Measurements from ENCODE around the gene LIME1. TPM values are rescaled to one million over a fixed set of nuclear protein-coding genes. Genes with fewer than 3 reads are reported as not detected.

The LIME1 gene
- total and polyA plus RNA-seq, 2 of the 8 experiments (the other 6 are each of a cell fraction or from before 2014, with no cell fraction given) = 4.5 to 5.9 TPM

- peaks cover 0 to 19% (median 4%) of the 10 kb centered on the region in 4 experiments; a peak in 6 of 7 replicates for H3K4me1 ChIP-seq (replicated peaks in 1 of 4; ENCODE audit: control insufficient read depth in 3 of 4, insufficient read depth in 4 of 4, low read length in 3 of 4)
- H3K4ac ChIP-seq (replicated peaks; ENCODE audit: insufficient read length, low read depth, low read length) = peak overlapping the region; percentile 50
- peak overlapping the region; percentile 44; the same call in 1 of the 2 replicates for H2BK5ac ChIP-seq (ENCODE audit: low read depth, low read length)
- H3K79me2 ChIP-seq (ENCODE audit: control insufficient read depth in 1 of 2, insufficient read depth in 2 of 2, low read length in 2 of 2) = no peaks in the 10 kb centered on the region
- peaks cover 0 to 2% of the 10 kb centered on the region in 2 experiments for H4K20me1 ChIP-seq (replicated peaks in 1 of 2; ENCODE audit: control insufficient read depth in 1 of 2, insufficient read depth in 2 of 2, low read length in 2 of 2)
- no peak overlapping the region for H3K14ac ChIP-seq (ENCODE audit: insufficient read length)
- H3K9ac ChIP-seq (replicated peaks in 1 of 4; ENCODE audit: extremely low read depth in 1 of 4, low read depth in 3 of 4, low read length in 3 of 4) = no peak overlapping the region
- no peak overlapping the region for H2BK15ac ChIP-seq (ENCODE audit: low read length)
- no peaks in the 10 kb centered on the region for H3K9me3 ChIP-seq (ENCODE audit: insufficient read depth in 2 of 2, low read depth in 1 of 2, low read length in 1 of 2)
- H3K4me2 ChIP-seq (ENCODE audit: insufficient read depth in 1 of 2, low read depth in 2 of 2, low read length in 2 of 2) = no peak overlapping the region
- H3K18ac ChIP-seq (ENCODE audit: extremely low read depth, low read length) = no peak overlapping the region; the same call in 1 of the 2 replicates
- ChIA-PET POLR2A (ENCODE audit: partially characterized antibody) (interaction anchor here (1.0 to 4.5 kb wide), 5 partner anchors 12 to 56 kb away, joined by 3 to 23 read pairs (median 3); partner anchors contain the start of genes LIME1 and TNFRSF6B), CTCF (ENCODE audit: partially characterized antibody) (interaction anchor here (0.5 to 4.4 kb wide), 6 partner anchors 13 to 221 kb away, joined by 3 to 17 read pairs (median 3); partner anchors contain the start of genes SLC2A4RG and TPD52L2)
- H4K91ac ChIP-seq (replicated peaks; ENCODE audit: insufficient read length, low read length) = no peak overlapping the region
- H3K27ac ChIP-seq (ENCODE audit: low read depth, low read length) = no peak overlapping the region
- no peaks in the 10 kb centered on the region; the same call in 1 of the 2 replicates for H3K79me1 ChIP-seq (ENCODE audit: low read depth, low read length)
- H3K56ac ChIP-seq (replicated peaks; ENCODE audit: insufficient read length, low read depth, low read length) = no peak overlapping the region
- H2BK12ac ChIP-seq (ENCODE audit: low read depth, low read length) = peak overlapping the region; percentile 30; the same call in 1 of the 2 replicates
- H2BK20ac ChIP-seq (ENCODE audit: low read length) = no peak overlapping the region
- H3K36me3 ChIP-seq (ENCODE audit: control insufficient read depth in 2 of 4, insufficient read depth in 4 of 4, low read length in 3 of 4) = no peaks in the 10 kb centered on the region; a peak in 1 of 8 replicates
- no peak overlapping the region for H2BK120ac ChIP-seq (replicated peaks; ENCODE audit: low read depth, low read length)
- H4K8ac ChIP-seq (ENCODE audit: extremely low read depth, insufficient read depth, low read length) = no peak overlapping the region; the same call in 1 of the 2 replicates
- FAIRE-seq (no peak), DNase-seq (ENCODE audit: low read depth in 1 of 2, low spot score in 2 of 2) (no peak)
- no peaks in the 10 kb centered on the region for H3K23me2 ChIP-seq (ENCODE audit: low read depth, low read length)
- WGBS, 2 experiments (ENCODE audit: extremely low coverage in 1 of 2, insufficient coverage in 1 of 2, insufficient read length in 1 of 2, insufficient replicate concordance in 2 of 2, low coverage in 1 of 2, low lambda C conversion rate in 2 of 2, missing lambda C conversion rate in 1 of 2) = 96% methylated on average over 41 of the region's 50 CpGs; no CpG with 5 or more reads in 1 of the 2 experiments
- no peaks in the 10 kb centered on the region for H3K27me3 ChIP-seq (replicated peaks in 1 of 4; ENCODE audit: control insufficient read depth in 3 of 4, extremely low read depth in 1 of 4, insufficient read depth in 3 of 4, low read length in 3 of 4)
- no peak overlapping the region for H2AK5ac ChIP-seq (ENCODE audit: low read depth, low read length)
- no peak overlapping the region for H3K23ac ChIP-seq (ENCODE audit: insufficient read length)
- H2AFZ ChIP-seq (ENCODE audit: low read length) = no peak overlapping the region
- no peak overlapping the region for H3K4me3 ChIP-seq (ENCODE audit: extremely low read depth in 1 of 4, insufficient read depth in 2 of 4, low read depth in 3 of 4, low read length in 4 of 4)
- no peak overlapping the region for H4K5ac ChIP-seq (ENCODE audit: insufficient read length, low read depth, low read length)
- no peak for TF ChIP-seq SAP30 (IDR thresholded peaks at IDR 0.05; ENCODE audit: insufficient read depth, insufficient replicate concordance, low read length)
- TF ChIP-seq GTF2F1 (IDR thresholded peaks at IDR 0.05; ENCODE audit: borderline replicate concordance, low read depth, low read length) = no peak
- no peak for TF ChIP-seq SUZ12 (IDR thresholded peaks at IDR 0.05; ENCODE audit: low read length)
- TF ChIP-seq SP2 (IDR thresholded peaks at IDR 0.05; ENCODE audit: low read length) = no peak
Measured at GRCh38 chr20:63752411-63753101, 16.1 kb downstream of the LIME1 start.
